C4-2B (cell line): ENCODE data around the gene GPR137.

Experiments
- H3K27ac ChIP-seq: fragments of 450-650 bp; 2 replicates; pipeline ENCODE4 v1.5.1; 2017
- CTCF ChIP-seq: fragments of 450-650 bp; conservative IDR thresholded peaks from 2 replicates; pipeline ENCODE4 v1.5.1; 2017; ENCODE audit warnings: mild to moderate bottlenecking
- ZFX ChIP-seq: fragments of 450-650 bp; IDR thresholded peaks from 2 replicates; pipeline ENCODE4 v1.6.1; 2017

Gene GPR137

GRCh38 chr11:64241241-64241490 lies 44.5 kb upstream of the GPR137 start:
- peak overlapping the region; percentile 86 for H3K27ac ChIP-seq
- TF ChIP-seq CTCF (no peak), ZFX (no peak)

GRCh38 chr11:64241491-64242374 lies 43.9 kb upstream of the GPR137 start:
- H3K27ac ChIP-seq = peak overlapping the region; percentile 86
- TF ChIP-seq ZFX (no peak), CTCF (no peak)

GRCh38 chr11:64243236-64243854 lies 42.3 kb upstream of the GPR137 start:
- TF ChIP-seq ZFX = no peak
- TF ChIP-seq CTCF = no peak
- H3K27ac ChIP-seq = peak overlapping the region; percentile 86

- no peak overlapping the region; the same call in 1 of the 2 replicates for H3K27ac ChIP-seq
- TF ChIP-seq CTCF = no peak
- no peak for TF ChIP-seq ZFX
These were observed 41.5 kb upstream of the GPR137 start for GRCh38 chr11:64244107-64244506.

- TF ChIP-seq ZFX (no peak), CTCF (no peak)
- peak overlapping the region; percentile 97 for H3K27ac ChIP-seq
These were observed 40.7 kb upstream of the GPR137 start for GRCh38 chr11:64244966-64245365.

- TF ChIP-seq ZFX (no peak), CTCF (no peak)
- peak overlapping the region; percentile 97 for H3K27ac ChIP-seq
These were observed 40.2 kb upstream of the GPR137 start for GRCh38 chr11:64245401-64245796.

- peak overlapping the region; percentile 97 for H3K27ac ChIP-seq
- no peak for TF ChIP-seq CTCF
- TF ChIP-seq ZFX = peak; percentile 33; the same call in 1 of the 2 replicates
These were observed 39.6 kb upstream of the GPR137 start for GRCh38 chr11:64245797-64246620.

GRCh38 chr11:64246621-64246870 lies 39.1 kb upstream of the GPR137 start:
- H3K27ac ChIP-seq = peak overlapping the region; percentile 97
